HCT116 (cell line): ENCODE measurements around the gene PPIP5K2. TPM values are rescaled to one million over a fixed set of nuclear protein-coding genes. Genes with fewer than 3 reads are reported as not detected.

Experiments used
- ATAC-seq: fragments of 200-7000 bp; cut with Tn5 transposase; 2 replicates; pipeline ENCODE4 v1.9.1; 2020; ENCODE audit warnings: mild to moderate bottlenecking, moderate library complexity
- BruUV-seq: library from RNA; stranded (reverse); fragments of 400-500 nt; replicated peaks from 2 replicates; lab custom pipeline; 2021; lab: Mats Ljungman, UMichigan
- CTCF ChIA-PET: fragments of 300-600 bp; sonication (Branson Sonifier 250); formaldehyde crosslinking; loops from one replicate; lab custom pipeline; 2021; ENCODE audit warnings: antibody characterized with exemption; lab: Charles Lee
- POLR2A ChIA-PET: fragments of 300-600, 350-600 bp; sonication (Branson Sonifier 250); formaldehyde crosslinking; loops from one replicate; lab custom pipeline; 2021; ENCODE audit warnings: antibody characterized with exemption; lab: Charles Lee
- RAD21 ChIA-PET, 2 experiments: fragments of 300-600 bp; sonication (Branson Sonifier 250); formaldehyde crosslinking; loops; one replicate each; lab custom pipeline; 2023; ENCODE audit warnings: low total read pairs in 2 of 2; ENCODE audit not compliant: uncharacterized antibody in 2 of 2, unreplicated experiment in 2 of 2, low non-redundant PET in 1 of 2; lab: Charles Lee
- DNase-seq: peaks from one replicate; pipeline ENCODE4 v3.0.0-alpha.2; 2010; ENCODE audit warnings: low read depth, low spot score
- H2AFZ ChIP-seq: fragments of 200-600 bp; shearing (Covaris generic), sonication (generic); 2 replicates; pipeline ENCODE4 v1.6.1; 2017; ENCODE audit warnings: low read depth, mixed run types, mixed read lengths, antibody characterized with exemption, low read length; ENCODE audit not compliant: poor library complexity, severe bottlenecking
- H3K27ac ChIP-seq: 2 replicates; pipeline ENCODE4 v1.5.1; 2012; ENCODE audit warnings: low read depth, low read length
- H3K27me3 ChIP-seq: fragments of 200-600 bp; sonication (generic); 2 replicates; pipeline ENCODE4 v1.6.1; 2016; ENCODE audit warnings: mixed run types, low read length, mixed read lengths; ENCODE audit not compliant: insufficient read depth
- H3K36me3 ChIP-seq, 2 experiments: fragments of 200-500 bp in 1 of 2; fragments of 200-600 bp in 1 of 2; sonication (Bioruptor generic) in 1 of 2; sonication (generic) in 1 of 2; 2 replicates each; pipeline versions ENCODE4 v1.5.1 to v1.6.1; 2014 to 2016; ENCODE audit warnings: low read length in 2 of 2, inconsistent platforms in 1 of 2, mixed read lengths in 1 of 2, mixed run types in 1 of 2; ENCODE audit not compliant: insufficient read depth in 2 of 2, control insufficient read depth in 1 of 2
- H3K4me1 ChIP-seq, 2 experiments: fragments of 200-600 bp in 1 of 2; sonication (generic) in 1 of 2; 2 replicates each; pipeline versions ENCODE4 v1.5.1 to v1.6.1; 2012 to 2017; ENCODE audit warnings: low read length in 2 of 2, inconsistent platforms in 1 of 2, mild to moderate bottlenecking in 1 of 2, mixed read lengths in 1 of 2, mixed run types in 1 of 2, moderate library complexity in 1 of 2; ENCODE audit not compliant: insufficient read depth in 2 of 2, control insufficient read depth in 1 of 2
- H3K4me2 ChIP-seq: fragments of 200-600 bp; sonication (generic); 2 replicates; pipeline ENCODE4 v1.6.1; 2017; ENCODE audit warnings: mixed run types, low read length, mixed read lengths
- H3K4me3 ChIP-seq, 2 experiments: fragments of 200-600 bp in 1 of 2; sonication (generic) in 1 of 2; replicated peaks in 1 of 2; 2 replicates each; pipeline ENCODE4 v1.5.1; 2011 to 2016; ENCODE audit warnings: low read length in 2 of 2, control low read depth in 1 of 2, low read depth in 1 of 2, mild to moderate bottlenecking in 1 of 2, mixed read lengths in 1 of 2, mixed run types in 1 of 2
- H3K79me2 ChIP-seq: fragments of 200-600 bp; sonication (generic); 2 replicates; pipeline ENCODE4 v1.6.1; 2017; ENCODE audit warnings: mild to moderate bottlenecking, mixed run types, low read length, moderate library complexity, mixed read lengths; ENCODE audit not compliant: insufficient read depth
- H3K9ac ChIP-seq: fragments of 200-600 bp; sonication (generic); 2 replicates; pipeline ENCODE4 v1.6.1; 2016; ENCODE audit warnings: low read length, mixed read lengths
- H3K9me2 ChIP-seq: fragments of 200-600 bp; sonication (generic), shearing (Covaris generic); 2 replicates; pipeline ENCODE4 v1.6.1; 2017; ENCODE audit warnings: mixed run types, mild to moderate bottlenecking, moderate library complexity; ENCODE audit not compliant: insufficient read depth
- H3K9me3 ChIP-seq, 2 experiments: fragments of 200-500 bp in 1 of 2; fragments of 200-600 bp in 1 of 2; sonication (Bioruptor generic) in 1 of 2; sonication (generic) in 1 of 2; 2 replicates each; pipeline ENCODE4 v1.6.1; 2014 to 2017; ENCODE audit warnings: low read length in 2 of 2, mixed read lengths in 2 of 2, inconsistent platforms in 1 of 2, low read depth in 1 of 2, mild to moderate bottlenecking in 1 of 2, mixed run types in 1 of 2, moderate library complexity in 1 of 2; ENCODE audit not compliant: control insufficient read depth in 1 of 2, insufficient read depth in 1 of 2
- H4K20me1 ChIP-seq: fragments of 200-600 bp; sonication (generic), shearing (Covaris generic); 2 replicates; pipeline ENCODE4 v1.6.1; 2017; ENCODE audit warnings: mixed run types, mild to moderate bottlenecking, moderate library complexity; ENCODE audit not compliant: insufficient read depth
- ATF3 ChIP-seq: IDR thresholded peaks from 2 replicates; pipeline ENCODE4 v1.6.1; 2012
- CBX3 ChIP-seq: IDR thresholded peaks from 2 replicates; pipeline ENCODE4 v1.6.1; 2012; ENCODE audit warnings: low read depth
- CEBPB ChIP-seq: IDR thresholded peaks from 2 replicates; pipeline ENCODE4 v1.6.1; 2012; ENCODE audit warnings: low read depth
- CTCF ChIP-seq, 3 experiments: fragments of 200-600 bp in 1 of 3; sonication (generic) in 1 of 3; IDR thresholded peaks in 2 of 3; conservative IDR thresholded peaks in 1 of 3; 2 replicates each; pipeline ENCODE4 v1.5.1; 2012 to 2017; ENCODE audit warnings: low read depth in 2 of 3, low read length in 2 of 3, antibody characterized with exemption in 1 of 3, borderline replicate concordance in 1 of 3, control low read depth in 1 of 3, mild to moderate bottlenecking in 1 of 3, mixed read lengths in 1 of 3, mixed run types in 1 of 3, moderate library complexity in 1 of 3; ENCODE audit not compliant: insufficient read depth in 1 of 3
- ELF1 ChIP-seq: IDR thresholded peaks from 2 replicates; pipeline ENCODE4 v1.6.1; 2012; ENCODE audit warnings: low read depth, borderline replicate concordance
- EZH2phosphoT487 ChIP-seq: fragments of 200-600 bp; IDR thresholded peaks from 2 replicates; pipeline ENCODE4 v1.6.1; 2018; ENCODE audit warnings: antibody characterized with exemption, borderline replicate concordance
- FOSL1 ChIP-seq: IDR thresholded peaks from 2 replicates; pipeline ENCODE4 v1.6.1; 2012; ENCODE audit warnings: low read depth
- POLR2A ChIP-seq: IDR thresholded peaks from 2 replicates; pipeline ENCODE4 v1.7.0; 2011; ENCODE audit warnings: borderline replicate concordance; ENCODE audit not compliant: insufficient read depth, insufficient read length; ENCODE audit errors: extremely low read depth
- RAD21 ChIP-seq: IDR thresholded peaks from 2 replicates; pipeline ENCODE4 v1.6.1; 2012; ENCODE audit warnings: low read depth, mild to moderate bottlenecking
- REST ChIP-seq: IDR thresholded peaks from 2 replicates; pipeline ENCODE4 v1.6.1; 2012; ENCODE audit warnings: low read depth
- SP1 ChIP-seq: IDR thresholded peaks from 2 replicates; pipeline ENCODE4 v1.6.1; 2012; ENCODE audit warnings: low read depth
- SRF ChIP-seq: IDR thresholded peaks from 2 replicates; pipeline ENCODE4 v1.6.1; 2012; ENCODE audit warnings: low read depth
- ZFX ChIP-seq: fragments of 450-650 bp; IDR thresholded peaks from 2 replicates; pipeline ENCODE4 v1.6.1; 2017
- intact Hi-C: fragments of 100-400 bp; cut with micrococcal nuclease; formaldehyde crosslinking; loops from 2 replicates; pipeline ENCODE4 v1.10.0; 2022
- total RNA-seq: library from RNA; stranded (reverse); gene quantifications from one replicate; pipeline ENCODE4 v1.2.1, GENCODE V29; 2021; ENCODE audit not compliant: unreplicated experiment

Gene PPIP5K2
- total RNA-seq, 1 experiment from 2014 or later: 45.8 TPM

GRCh38 chr5:103092676-103093075 lies 27.4 kb upstream of the PPIP5K2 start:
- no peaks in the 10 kb centered on the region for H3K79me2 ChIP-seq
- DNase-seq (no peak), ATAC-seq (no peak)
- H2AFZ ChIP-seq: no peak overlapping the region
- H3K4me1 ChIP-seq: no peaks in the 10 kb centered on the region
- H4K20me1 ChIP-seq: no peaks in the 10 kb centered on the region
- no peaks in the 10 kb centered on the region for H3K27me3 ChIP-seq
- POLR2A ChIA-PET: no interaction called here
- no peak overlapping the region for H3K9ac ChIP-seq
- no peak overlapping the region for H3K4me3 ChIP-seq
- RAD21 ChIA-PET: no interaction called here
- CTCF ChIA-PET: no interaction called here
- no peak overlapping the region for H3K4me2 ChIP-seq
- no peaks in the 10 kb centered on the region for H3K9me3 ChIP-seq
- peaks cover 0 to 2% of the 10 kb centered on the region in 2 experiments; a peak in 2 of 4 replicates for H3K36me3 ChIP-seq
- no TSS peak for BruUV-seq
- H3K27ac ChIP-seq: no peak overlapping the region
- intact Hi-C loops: no loop called here
- TF ChIP-seq CTCF (IDR thresholded peaks at IDR 0.05 in 2 of 3, conservative IDR thresholded peaks at IDR 0.05 in 1 of 3; ENCODE audit: borderline replicate concordance in 1 of 3, insufficient read depth in 1 of 3, low read depth in 2 of 3, low read length in 2 of 3) (no peak), REST (no peak), CEBPB (no peak), POLR2A (no peak), FOSL1 (no peak), SP1 (no peak), ELF1 (no peak), ZFX (no peak), ATF3 (no peak), EZH2phosphoT487 (no peak), CBX3 (no peak), RAD21 (no peak), SRF (no peak)
- TF ChIP-seq, all 23 proteins: peak for 0
- H3K9me2 ChIP-seq: no peaks in the 10 kb centered on the region
